Left renal pelvis (tissue), 4 donors: ENCODE results near the gene DPH7. TPM values are rescaled to one million over a fixed set of nuclear protein-coding genes. Genes with fewer than 3 reads are reported as not detected.
"Not testable (repeated sequence)": the region's sequence is repeated elsewhere in the genome, so short reads cannot be mapped to it uniquely, and the experiment has no call there.

ENCODE experiments used
- DNase-seq, 4 donors: peaks; one replicate each; pipeline ENCODE4 v3.0.0-alpha.2; 2013; ENCODE audit warnings: low read depth in 4 of 4, low spot score in 3 of 4
- polyA plus RNA-seq, 4 donors: library from polyadenylated mRNA; unstranded; fragments of 120-200 nt; gene quantifications; one replicate each; pipeline ENCODE4 v1.2.1, GENCODE V29; 2013; ENCODE audit not compliant: insufficient read length in 4 of 4

Gene DPH7
- polyA plus RNA-seq, 4 donors = 35.3 to 69.8 (median 41.6) TPM

DNA sequence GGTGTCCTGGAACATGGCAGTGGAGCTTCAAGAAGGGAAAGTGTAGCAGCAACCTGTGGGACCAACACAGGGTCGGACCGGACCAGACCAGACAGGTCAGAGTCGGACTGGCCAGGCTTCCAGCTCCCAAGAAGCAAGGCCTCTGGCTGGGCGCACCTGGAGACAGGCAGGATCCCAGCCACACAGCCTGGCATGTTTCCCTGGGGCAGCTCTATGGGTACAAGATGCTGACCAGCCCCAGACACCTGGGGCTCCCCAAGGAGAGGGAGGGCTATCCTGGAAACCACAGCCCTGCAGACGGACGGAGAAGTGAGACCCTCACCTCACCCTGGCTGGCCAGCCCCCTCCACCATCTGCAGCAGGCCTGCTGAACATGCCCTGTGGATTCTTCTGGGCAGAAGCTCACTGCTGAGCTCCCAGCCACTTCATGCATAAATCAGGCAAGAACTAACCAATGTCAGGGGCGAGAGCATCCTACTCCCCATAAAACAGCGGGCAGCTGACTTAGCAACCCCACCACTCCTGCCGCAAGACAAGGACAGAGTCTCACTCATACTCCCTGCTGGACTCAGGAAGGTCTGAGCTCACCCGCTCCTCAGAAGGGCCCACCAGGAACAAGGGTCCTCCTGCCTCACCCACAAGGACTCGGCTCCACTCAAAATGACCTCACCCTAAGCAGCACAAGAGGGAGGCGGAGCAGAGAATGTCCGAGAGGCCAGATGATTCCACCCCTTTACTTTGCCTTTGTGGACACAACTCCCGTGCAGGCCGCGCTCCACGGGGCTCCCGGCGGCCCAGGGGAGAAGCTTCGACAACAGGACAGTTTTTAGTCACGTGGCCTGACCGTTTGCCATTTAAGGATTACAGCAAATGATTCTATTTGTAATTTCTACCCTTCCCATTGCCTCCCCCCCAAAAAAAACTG lies 2.9 kb upstream of the DPH7 start:
- no peak for DNase-seq

DNA sequence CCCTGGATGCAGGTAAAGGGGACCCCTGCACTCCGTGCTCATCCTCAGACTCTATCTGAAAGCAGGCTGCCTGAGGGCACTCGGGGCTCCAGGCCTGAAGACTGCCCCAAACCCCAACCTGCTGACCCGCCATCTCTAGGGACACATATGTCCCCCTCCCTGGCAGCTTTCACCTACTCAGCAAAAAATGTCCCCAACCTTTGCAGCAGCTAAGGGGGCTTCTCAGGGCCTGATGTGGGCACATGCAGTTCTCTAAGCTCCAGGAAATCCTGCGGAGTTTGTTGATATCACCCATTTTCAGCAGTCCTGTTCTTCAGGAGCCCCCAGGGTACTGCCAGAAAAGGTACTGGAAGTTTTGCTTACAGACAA lies 2.2 kb upstream of the DPH7 start:
- no peak for DNase-seq

DNA sequence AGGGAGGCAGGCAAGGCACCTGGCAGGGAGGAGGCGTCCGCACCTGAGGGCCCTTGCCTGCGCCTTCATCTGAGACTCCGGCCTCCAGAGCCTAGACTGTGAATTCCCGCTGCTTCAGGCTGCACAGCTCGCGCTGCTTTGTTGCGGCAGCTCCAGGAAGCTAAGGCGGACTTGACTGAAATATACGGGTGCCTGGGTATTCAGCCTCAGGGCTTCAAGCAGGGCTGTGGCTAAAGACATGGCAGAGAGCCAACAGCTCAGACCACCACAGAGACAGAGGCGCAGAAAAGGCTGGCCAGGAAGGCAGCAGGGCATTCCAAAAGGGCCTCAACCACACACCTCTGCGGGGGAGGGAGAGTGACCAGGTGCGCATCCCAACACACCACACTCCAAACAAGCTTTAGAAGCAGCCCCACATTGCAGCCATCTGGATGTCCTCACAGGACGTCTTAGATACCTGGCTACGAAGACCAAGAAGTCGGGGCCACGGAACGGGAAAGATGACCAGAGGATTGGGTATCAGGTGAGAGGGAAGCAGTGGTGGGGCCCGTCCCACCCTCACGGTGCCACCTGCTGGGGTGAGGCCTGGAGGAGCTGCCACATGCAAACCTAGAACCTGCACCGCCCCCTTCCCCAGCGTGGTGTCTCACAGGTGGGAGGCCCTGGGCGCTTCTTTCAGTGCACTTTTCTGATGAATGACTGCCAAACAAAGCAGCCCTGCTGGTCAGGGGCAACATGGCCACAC lies 1.7 kb upstream of the DPH7 start:
- DNase-seq = no peak

DNA sequence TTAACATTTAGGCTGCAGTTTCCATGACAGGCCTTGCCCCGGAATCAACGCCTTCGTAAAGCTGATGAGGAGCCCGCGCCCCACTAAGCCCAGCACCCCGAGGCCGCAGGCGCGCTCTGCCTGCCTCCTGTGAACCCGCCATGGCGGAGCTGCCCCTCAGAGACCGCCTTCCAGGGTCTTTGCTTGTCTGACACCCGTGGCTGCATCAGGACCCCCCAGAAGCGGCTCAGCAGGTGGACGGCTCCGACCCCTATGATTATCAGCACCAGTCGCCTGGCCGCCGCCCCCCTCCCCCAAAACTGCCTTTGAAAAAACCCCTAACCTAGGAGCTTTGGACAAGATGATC lies 507 bp upstream of the DPH7 start:
- no peak for DNase-seq

DNA sequence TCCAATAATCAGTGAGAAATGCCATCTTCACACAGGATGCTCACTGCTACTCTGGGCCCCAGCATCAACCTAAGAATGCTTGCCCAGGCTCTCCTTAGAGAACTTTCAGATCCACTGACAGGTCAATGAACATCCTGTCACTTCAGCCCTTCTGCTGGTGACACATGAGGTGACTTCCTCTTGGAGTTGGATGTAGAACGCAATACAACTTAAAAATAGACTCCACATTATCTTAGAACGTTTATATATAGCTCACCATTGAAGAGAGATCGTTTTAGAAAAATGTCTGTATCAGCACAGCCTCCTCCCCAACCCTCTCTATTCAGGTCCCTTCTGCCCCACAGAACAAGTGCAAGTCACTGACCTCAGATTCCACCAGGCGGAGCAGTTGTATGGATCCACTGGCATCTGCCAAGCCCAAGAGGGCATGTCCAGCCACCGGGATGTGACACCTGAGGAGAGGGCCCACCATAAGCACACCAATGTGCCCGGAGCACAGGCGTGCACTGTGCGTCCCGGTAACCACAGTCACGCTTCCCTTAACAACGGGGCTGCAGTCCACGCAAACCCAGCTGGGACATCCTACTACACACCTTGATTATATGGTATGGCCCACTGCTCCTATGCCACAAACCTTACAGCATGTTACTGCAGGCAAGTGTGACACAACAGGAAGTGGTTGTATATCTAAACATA lies 2.9 kb downstream of the DPH7 start:
- no peak for DNase-seq

DNA sequence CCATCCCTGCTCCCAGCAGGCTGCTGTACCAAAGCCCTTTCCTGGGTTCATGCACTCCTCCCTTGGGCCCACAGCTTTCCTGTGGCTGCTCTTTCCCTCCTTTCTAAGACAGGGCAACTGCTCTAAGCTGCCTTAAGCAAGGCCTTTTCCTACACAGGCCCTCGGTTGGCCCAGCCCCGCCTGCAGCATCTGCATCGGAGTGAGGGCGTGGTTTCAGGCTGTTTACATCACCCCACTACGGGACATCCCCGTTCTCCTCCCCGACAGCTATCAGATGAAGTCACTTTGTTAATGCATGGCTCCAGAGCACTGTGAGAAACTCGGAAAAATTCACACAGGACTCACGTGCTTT lies 3.4 kb downstream of the DPH7 start:
- no peak for DNase-seq

DNA sequence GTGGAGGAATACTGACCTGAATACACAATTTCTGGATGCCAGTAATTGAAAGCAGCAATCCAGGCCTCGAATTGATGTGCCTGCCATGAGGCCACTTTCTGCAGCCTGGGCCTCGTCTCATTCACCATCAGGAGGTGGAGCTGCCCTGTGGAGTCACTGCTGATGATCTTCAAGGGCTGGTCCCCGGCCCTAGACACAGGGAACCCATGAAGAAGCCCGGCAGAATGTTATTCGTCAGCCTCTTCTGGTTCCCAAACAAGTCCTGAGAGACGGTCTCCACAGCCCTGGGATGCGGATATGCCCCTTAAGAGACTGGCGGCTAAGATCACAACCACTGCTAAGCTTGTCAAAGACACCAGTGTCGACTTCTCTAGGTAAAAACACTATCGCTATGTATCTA lies 4.5 kb downstream of the DPH7 start:
- DNase-seq = no peak

DNA sequence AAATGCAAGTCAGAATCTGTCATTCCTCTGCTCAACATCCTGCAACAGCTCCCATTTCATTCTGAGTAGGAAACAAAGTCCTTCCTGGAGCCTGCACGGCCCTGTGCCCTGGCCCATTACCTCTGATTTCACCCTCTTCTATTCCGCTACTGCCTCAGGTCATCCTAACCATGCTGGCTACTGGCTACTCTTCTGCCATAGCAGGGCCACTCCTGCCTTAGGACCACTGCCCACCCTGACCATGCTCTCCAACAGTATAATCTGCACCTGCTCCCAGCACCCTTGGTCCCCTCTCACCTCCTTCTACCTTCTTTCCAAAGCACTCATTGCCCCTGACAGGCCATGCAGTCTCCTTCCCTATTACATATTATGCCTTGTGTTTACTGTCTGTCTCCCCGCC lies 8.2 kb downstream of the DPH7 start:
- no peak for DNase-seq

DNA sequence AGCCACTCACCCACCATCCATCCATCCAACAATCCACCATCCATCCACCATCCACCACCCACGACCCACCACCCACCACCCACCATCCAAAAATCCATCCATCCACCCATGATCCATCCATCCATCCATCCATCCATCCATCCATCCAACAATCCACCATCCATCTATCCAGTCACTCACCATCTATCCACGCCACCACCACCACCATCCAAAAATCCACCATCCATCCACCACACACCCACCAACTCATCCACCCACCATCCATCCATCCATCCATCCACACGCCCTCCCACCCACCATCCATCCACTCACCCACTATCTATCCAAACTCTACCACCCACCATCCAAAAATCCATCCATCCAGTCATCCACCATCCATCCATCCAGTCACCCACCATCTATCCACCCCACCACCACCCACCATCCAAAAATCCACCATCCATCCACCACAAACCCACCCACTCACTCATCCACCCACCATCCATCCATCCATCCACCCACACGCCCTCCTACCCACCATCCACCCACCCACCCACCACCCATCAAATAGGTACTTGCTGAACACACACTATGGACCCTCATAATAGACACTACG lies 9.0 kb downstream of the DPH7 start:
- no peak for DNase-seq

DNA sequence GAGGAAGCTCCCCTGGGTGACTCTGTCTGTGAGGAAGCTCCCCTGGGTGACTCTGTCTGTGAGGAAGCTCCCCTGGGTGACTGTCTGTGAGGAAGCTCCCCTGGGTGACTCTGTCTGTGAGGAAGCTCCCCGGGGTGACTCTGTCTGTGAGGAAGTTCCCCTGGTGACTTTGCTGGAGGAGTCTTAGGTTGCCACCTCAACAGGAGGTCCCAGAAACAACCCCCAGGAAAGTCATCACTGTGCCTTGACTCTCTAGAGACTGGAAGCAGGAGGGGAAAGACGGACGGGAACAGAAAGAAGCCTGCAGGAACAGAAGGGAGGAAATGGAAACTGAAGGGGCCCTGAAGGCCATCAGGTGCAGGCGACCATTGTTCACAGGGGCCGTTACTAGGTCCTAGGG lies 10.3 kb downstream of the DPH7 start:
- not testable (repeated sequence) for DNase-seq

DNA sequence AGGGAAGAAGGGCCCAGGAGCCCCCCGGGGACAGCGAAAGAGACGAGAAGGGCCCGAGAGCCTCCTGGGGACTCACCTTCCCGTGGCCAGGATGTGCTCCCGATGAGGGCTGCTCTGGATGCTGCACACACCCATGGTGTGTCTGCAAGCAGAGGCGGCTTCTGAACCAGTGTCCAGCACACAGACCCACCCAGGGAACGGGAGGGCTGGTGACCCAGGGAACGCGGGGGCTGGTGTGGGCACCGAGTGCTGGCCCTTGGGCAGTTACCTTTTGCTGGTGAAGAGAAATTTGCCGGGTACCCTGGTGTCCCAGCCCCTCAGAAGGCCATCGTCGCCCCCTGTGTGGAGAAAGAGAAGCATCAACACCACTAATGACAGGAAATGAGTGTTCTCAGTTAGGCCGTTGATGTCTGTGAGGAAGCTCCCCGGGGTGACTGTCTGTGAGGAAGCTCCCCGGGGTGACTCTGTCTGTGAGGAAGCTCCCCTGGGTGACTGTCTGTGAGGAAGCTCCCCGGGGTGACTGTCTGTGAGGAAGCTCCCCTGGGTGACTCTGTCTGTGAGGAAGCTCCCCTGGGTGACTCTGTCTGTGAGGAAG lies 13.8 kb downstream of the DPH7 start:
- DNase-seq = no peak

DNA sequence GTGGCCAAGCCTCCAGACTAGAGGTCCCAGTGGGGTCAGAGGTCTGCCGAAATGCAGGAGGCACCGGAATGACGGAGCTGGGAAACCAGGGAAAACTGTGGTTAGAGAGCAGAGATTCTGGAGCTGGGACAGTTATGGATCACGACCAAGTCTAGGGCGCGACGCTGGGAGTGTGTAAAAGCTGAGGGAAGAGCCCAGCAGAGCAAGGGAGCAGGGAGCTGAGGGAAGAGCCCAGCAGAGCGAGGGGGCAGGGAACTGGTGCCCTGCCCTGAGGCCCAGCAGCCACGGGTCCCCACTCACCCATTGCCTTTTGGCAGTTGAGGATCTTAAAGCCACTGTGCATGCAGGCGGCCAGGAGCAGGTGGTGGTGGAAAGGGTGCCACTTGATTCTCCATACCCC lies 14.6 kb downstream of the DPH7 start:
- no peak for DNase-seq

DNA sequence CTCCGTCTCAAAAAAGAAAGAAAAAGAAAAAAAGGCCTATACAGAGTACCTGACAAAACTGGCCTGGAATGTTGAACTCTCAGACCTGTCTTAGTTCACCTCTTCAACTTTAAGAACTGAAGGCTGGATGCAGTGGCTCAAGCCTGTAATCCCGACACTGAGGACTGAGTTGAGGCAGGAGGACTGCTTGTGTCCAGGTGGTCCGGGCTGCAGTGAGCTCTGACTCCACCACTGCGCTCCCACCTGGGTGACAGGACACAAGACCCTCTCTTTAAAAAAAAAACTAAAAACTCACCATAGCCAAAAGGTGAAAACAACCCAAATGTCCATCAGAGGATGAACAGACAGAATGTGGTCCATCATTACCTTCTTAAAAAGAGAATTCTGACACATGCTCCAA lies 20.6 kb downstream of the DPH7 start:
- DNase-seq = no peak

DNA sequence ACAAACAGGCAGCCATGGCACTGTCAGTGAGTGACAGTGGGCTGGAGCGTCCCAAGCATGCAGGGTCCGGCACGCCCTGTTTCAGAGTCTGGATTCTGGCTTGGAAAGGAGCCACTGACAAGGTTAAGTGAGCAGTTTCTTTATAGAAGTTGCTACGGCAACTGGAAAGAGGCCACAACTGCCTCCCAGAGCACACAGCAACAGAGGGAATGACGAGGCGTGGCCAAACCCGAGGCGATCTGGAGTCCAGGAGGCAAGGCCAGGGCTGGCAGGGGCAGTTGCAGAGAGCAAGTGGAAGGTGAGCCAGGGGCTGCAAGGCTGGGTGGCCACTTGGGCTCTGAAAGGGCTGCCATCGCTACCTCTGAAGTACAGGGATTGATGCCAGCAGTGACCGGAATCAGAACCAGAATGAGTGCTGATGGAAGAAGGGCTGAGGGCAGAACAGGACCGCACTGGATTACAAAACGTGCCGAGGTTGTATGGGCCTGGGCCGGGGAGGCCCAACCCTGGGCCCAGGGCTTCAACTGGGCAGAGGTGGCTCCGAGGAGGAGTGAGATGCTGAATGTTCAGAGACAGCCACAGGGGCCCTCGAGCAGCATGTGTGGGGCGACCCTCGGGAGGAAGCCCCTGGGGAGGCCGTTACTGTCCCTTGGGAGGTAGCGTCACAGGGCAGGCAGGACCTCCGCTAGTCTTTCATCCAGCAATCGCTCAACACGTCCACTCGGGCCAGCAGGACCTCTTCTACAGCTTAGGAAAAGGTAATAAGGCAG lies 22.5 kb downstream of the DPH7 start:
- no peak for DNase-seq

DNA sequence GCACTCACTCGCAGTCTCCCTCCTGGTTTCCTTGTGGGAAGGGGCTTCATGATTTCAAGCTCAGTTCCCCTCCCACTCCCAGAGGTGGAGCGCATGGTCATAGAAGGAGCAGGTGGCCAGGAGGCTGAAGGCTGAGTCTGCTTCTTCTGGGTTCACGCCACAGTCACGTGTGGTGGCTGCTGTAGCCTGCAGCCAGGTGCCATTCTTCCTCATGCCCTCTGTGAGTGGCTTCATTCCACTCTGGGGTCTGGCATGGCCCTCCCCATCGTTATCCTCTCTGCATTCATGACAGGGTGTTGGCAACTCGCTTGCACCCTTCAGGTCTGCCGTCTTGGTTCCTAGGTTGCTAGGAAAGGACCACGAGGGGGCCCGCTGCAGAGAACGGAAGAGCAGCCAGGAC lies 23.5 kb downstream of the DPH7 start:
- no peak for DNase-seq

DNA sequence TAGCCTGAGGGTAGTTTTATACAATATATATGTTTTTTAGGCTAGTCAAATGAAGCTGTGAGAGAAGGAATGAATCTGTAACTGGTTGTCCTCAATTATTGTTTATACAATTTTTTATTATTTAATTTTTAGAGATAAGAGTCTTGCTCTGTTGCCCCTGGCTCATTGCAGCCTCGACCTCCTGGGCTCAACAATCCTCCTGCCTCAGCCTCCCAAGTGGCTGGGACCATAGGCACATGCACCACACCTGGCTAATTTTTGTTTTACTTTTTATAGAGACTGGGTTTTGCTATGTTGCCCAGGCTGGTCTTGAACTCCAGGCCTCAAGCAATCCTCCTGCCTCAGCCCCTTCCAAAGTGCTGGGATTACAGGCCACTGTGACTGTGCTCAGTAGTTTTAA lies 24.4 kb downstream of the DPH7 start:
- no peak for DNase-seq

DNA sequence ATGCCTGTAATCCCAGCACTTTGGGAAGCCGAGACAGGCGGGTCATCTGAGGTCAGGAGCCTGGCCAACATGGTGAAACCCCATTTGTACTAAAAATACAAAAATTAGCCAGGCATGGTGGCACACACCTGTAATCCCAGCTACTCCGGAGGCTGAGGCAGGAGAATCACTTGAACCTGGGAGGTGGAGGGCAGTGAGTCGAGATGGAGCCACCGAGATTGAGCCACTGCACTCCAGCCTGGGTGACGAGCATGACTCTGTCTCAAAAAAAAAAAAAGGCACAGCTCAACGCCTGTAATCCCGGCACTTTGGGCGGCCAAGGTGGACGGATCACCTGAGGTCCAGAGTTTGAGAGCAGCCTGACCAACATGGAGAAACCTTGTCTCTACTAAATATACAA lies 25.1 kb downstream of the DPH7 start:
- not testable (repeated sequence) for DNase-seq

DNA sequence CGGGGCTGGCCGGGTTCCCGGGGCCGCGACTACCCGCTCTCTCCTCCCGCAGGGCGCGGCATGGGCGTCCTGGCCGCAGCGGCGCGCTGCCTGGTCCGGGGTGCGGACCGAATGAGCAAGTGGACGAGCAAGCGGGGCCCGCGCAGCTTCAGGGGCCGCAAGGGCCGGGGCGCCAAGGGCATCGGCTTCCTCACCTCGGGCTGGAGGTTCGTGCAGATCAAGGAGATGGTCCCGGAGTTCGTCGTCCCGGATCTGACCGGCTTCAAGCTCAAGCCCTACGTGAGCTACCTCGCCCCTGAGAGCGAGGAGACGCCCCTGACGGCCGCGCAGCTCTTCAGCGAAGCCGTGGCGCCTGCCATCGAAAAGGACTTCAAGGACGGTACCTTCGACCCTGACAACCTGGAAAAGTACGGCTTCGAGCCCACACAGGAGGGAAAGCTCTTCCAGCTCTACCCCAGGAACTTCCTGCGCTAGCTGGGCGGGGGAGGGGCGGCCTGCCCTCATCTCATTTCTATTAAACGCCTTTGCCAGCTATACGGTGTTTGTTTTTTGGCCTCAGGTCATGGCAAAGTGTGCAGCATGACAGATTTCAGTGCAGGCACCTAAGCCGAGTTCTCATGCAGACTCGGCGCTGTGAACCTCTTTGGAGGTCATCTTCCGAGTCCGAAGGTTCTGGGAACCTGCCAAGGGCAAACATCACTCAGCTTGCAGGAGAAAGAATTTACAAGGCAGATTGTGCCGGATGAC lies 26.5 kb downstream of the DPH7 start:
- DNase-seq = no peak

DNA sequence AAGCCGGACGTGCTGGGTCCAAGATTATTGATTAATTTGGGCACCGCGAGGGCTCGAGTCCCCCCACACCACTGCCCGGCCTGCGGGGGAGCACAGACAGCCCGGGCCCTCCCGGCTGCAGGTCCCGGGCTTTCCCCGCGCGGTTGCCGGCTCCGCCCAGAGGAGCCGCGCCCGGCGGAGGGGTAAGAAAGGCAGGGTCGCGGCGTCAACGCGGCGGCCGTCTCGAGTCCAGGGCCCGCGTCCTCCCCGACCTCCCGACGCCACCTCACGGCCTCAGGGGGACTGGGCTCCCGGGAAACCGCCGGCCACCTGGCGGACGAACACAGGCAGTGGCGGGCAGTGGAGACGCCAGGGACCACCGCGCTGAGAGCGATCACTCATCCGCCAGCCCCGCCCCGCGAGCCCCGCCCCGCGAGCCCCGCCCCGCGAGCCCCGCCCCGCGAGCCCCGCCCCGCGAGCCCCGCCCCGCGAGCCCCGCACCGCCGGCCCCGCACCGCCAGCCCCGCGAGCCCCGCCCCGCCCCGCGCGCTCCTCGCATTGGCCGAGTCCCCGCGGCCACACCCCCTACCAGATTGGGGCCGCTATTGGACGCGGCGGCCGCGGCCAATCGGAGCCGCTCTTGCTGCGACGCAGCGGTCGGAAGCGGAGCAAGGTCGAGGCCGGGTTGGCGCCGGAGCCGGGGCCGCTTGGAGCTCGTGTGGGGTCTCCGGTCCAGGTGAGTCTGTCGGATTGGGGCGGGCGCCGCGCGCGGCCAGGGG lies 27.3 kb downstream of the DPH7 start, which contains the start of gene MRPL41:
Gene MRPL41, plus strand, starts transcription at position 616 of the 758 bp plus-strand sequence. CDS start 203 bp downstream, outside the sequence.
- peak in 3 of 4 donors; percentile 64 to 73 (median 69) for DNase-seq
